HEK293 (cell line): ENCODE measurements around the gene WTAP.
A peak's percentile ranks its signal among the peaks of the same experiment; 100 is the strongest.

Experiments used
- CTCF ChIA-PET: fragments of 350-600 bp; formaldehyde crosslinking; extraction: SDS; loops from one replicate; lab custom pipeline; 2021; ENCODE audit warnings: antibody characterized with exemption; lab: Yijun Ruan, JAX
- POLR2A ChIA-PET: fragments of 300-600 bp; formaldehyde crosslinking; extraction: SDS; loops from one replicate; lab custom pipeline; 2020; ENCODE audit warnings: antibody characterized with exemption, inconsistent platforms; lab: Yijun Ruan, JAX
- H3K27ac ChIP-seq: fragments of 200-500 bp; sonication (Bioruptor generic); 2 replicates; pipeline ENCODE4 v1.5.1; 2014; ENCODE audit warnings: low read depth, low read length, control low read depth, inconsistent platforms; ENCODE audit errors: extremely low read depth
- H3K36me3 ChIP-seq, 2 experiments: fragments of 200-500 bp in 1 of 2; sonication (Bioruptor generic) in 1 of 2; 1 replicate in 1 of 2; 2 replicates in 1 of 2; pipeline ENCODE4 v1.5.1; 2014 to 2017; ENCODE audit warnings: inconsistent platforms in 2 of 2, low read length in 2 of 2; ENCODE audit not compliant: control insufficient read depth in 2 of 2, insufficient read depth in 1 of 2
- H3K4me1 ChIP-seq: fragments of 200-500 bp; sonication (Bioruptor generic); 2 replicates; pipeline ENCODE4 v1.5.1; 2014; ENCODE audit warnings: mild to moderate bottlenecking, low read length, inconsistent platforms; ENCODE audit not compliant: control insufficient read depth, insufficient read depth
- H3K4me3 ChIP-seq: 2 replicates; pipeline ENCODE4 v1.5.1; 2011; ENCODE audit warnings: low read depth, mild to moderate bottlenecking, control low read depth, low read length, moderate library complexity
- H3K9me3 ChIP-seq: fragments of 200-500 bp; sonication (Bioruptor generic); 2 replicates; pipeline ENCODE4 v1.5.1; 2014; ENCODE audit warnings: low read depth, low read length, inconsistent platforms; ENCODE audit not compliant: control insufficient read depth, insufficient read depth
- GFI1B ChIP-seq: fragments of 450-650 bp; formaldehyde crosslinking; IDR thresholded peaks from 2 replicates; pipeline ENCODE4 v1.5.1; 2016; ENCODE audit warnings: missing biosample characterization, missing genetic modification characterization
- MEIS1 ChIP-seq: sonication (generic); formaldehyde crosslinking; IDR thresholded peaks from 2 replicates; pipeline ENCODE4 v1.8.1; 2022; ENCODE audit warnings: missing genetic modification reagents, mild to moderate bottlenecking, borderline replicate concordance
- OSR2 ChIP-seq: fragments of 450-650 bp; formaldehyde crosslinking; IDR thresholded peaks from 2 replicates; pipeline ENCODE4 v1.5.1; 2016; ENCODE audit warnings: missing biosample characterization, missing genetic modification characterization
- PRDM1 ChIP-seq: fragments of 450-650 bp; formaldehyde crosslinking; IDR thresholded peaks from 2 replicates; pipeline ENCODE4; 2016; ENCODE audit warnings: missing biosample characterization, missing genetic modification characterization
- REPIN1 ChIP-seq: fragments of 450-650 bp; formaldehyde crosslinking; IDR thresholded peaks from 2 replicates; pipeline ENCODE4 v1.5.1; 2017; ENCODE audit warnings: missing biosample characterization, missing genetic modification characterization, low read depth
- SALL2 ChIP-seq: fragments of 450-650 bp; formaldehyde crosslinking; IDR thresholded peaks from 2 replicates; pipeline ENCODE4 v1.5.0; 2017; ENCODE audit warnings: missing biosample characterization, mild to moderate bottlenecking, missing genetic modification characterization, borderline replicate concordance
- SETDB1 ChIP-seq: IDR thresholded peaks from one replicate; pipeline ENCODE4 v1.6.1; 2017; ENCODE audit warnings: mild to moderate bottlenecking, low read length, moderate library complexity, mixed read lengths; ENCODE audit not compliant: insufficient read length
- ZBTB21 ChIP-seq: fragments of 450-650 bp; formaldehyde crosslinking; IDR thresholded peaks from 2 replicates; pipeline ENCODE4 v1.5.1; 2017; ENCODE audit warnings: missing biosample characterization, missing genetic modification characterization
- ZNF138 ChIP-seq: fragments of 450-650 bp; formaldehyde crosslinking; IDR thresholded peaks from 2 replicates; pipeline ENCODE4 v1.5.1; 2016; ENCODE audit warnings: missing biosample characterization, missing genetic modification characterization, borderline replicate concordance
- ZNF155 ChIP-seq: fragments of 450-650 bp; formaldehyde crosslinking; IDR thresholded peaks from 2 replicates; pipeline ENCODE4 v1.5.1; 2016; ENCODE audit warnings: missing biosample characterization, missing genetic modification characterization
- ZNF354C ChIP-seq: fragments of 450-650 bp; formaldehyde crosslinking; IDR thresholded peaks from 2 replicates; pipeline ENCODE4 v1.5.1; 2016; ENCODE audit warnings: missing biosample characterization, missing genetic modification characterization, low read depth, borderline replicate concordance
- ZNF473 ChIP-seq: fragments of 450-650 bp; formaldehyde crosslinking; IDR thresholded peaks from 2 replicates; pipeline ENCODE4 v1.5.1; 2017; ENCODE audit warnings: missing biosample characterization, missing genetic modification characterization
- ZNF585B ChIP-seq: fragments of 450-650 bp; formaldehyde crosslinking; IDR thresholded peaks from 2 replicates; pipeline ENCODE4 v1.5.1; 2016; ENCODE audit warnings: missing biosample characterization, missing genetic modification characterization
- ZNF621 ChIP-seq: fragments of 450-650 bp; formaldehyde crosslinking; IDR thresholded peaks from 2 replicates; pipeline ENCODE4 v1.5.1; 2017; ENCODE audit warnings: missing biosample characterization, missing genetic modification characterization
- ZSCAN16 ChIP-seq: fragments of 450-650 bp; formaldehyde crosslinking; IDR thresholded peaks from 2 replicates; pipeline ENCODE4 v1.5.1; 2016; ENCODE audit warnings: missing biosample characterization, missing genetic modification characterization
- ZSCAN30 ChIP-seq: fragments of 450-650 bp; IDR thresholded peaks from 2 replicates; pipeline ENCODE4 v1.5.1; 2018; ENCODE audit warnings: missing biosample characterization, mild to moderate bottlenecking, missing genetic modification characterization, moderate library complexity
- ZXDB ChIP-seq: fragments of 450-650 bp; formaldehyde crosslinking; IDR thresholded peaks from 2 replicates; pipeline ENCODE4 v1.5.1; 2016; ENCODE audit warnings: missing biosample characterization, missing genetic modification characterization
- TF ChIP-seq, protein P1 (sequence below): fragments of 450-650 bp; formaldehyde crosslinking; IDR thresholded peaks from 2 replicates; pipeline ENCODE4 v1.5.1; 2016; ENCODE audit warnings: missing biosample characterization, missing genetic modification characterization
- TF ChIP-seq, protein P2 (sequence below): fragments of 450-650 bp; formaldehyde crosslinking; IDR thresholded peaks from 2 replicates; pipeline ENCODE4 v1.5.1; 2016; ENCODE audit warnings: missing biosample characterization, missing genetic modification characterization
- TF ChIP-seq, protein P3 (sequence below): fragments of 450-650 bp; formaldehyde crosslinking; IDR thresholded peaks from 2 replicates; pipeline ENCODE4 v1.5.1; 2017; ENCODE audit warnings: missing biosample characterization, missing genetic modification characterization
- TF ChIP-seq, protein P4 (sequence below): fragments of 450-650 bp; formaldehyde crosslinking; IDR thresholded peaks from 2 replicates; pipeline ENCODE4 v1.5.0; 2017; ENCODE audit warnings: missing biosample characterization, missing genetic modification characterization, borderline replicate concordance

The WTAP gene

DNA sequence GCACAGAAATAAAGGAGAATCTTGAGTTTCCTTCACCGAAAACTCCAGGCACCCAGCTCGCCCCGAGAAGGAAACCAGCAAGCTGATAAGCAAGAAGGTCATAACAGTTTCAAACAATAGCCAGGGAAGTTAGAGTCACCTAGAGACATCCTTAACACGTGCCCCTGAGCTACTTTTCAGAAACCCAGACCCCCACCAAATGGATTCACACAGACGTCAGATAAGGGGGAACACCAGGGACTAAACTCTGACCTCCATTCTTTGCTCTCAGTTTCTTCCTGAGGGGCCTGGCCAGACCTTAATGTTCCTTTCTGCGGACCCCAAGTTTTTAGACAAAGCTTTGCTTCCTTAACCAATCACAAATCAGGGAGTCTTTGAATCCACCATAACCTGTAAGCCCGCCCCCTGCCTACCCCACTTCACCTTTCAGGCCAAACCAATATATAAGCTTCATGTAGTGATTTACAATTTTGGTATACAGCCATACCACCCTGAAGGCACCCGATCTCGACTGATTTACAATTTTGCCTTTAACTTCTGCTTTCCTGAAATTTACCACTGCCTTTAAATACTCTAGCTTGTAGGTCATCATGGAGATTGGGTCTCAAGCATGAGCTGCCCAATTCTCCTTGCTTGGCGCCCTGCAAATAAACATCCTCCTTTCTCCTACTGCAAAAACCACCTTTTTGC lies 46.0 kb upstream of the WTAP start:
- no peak for TF ChIP-seq SALL2 (tag by site-specific recombination)
- no peak for TF ChIP-seq MEIS1
- no peak for TF ChIP-seq ZXDB (tag by site-specific recombination)
- TF ChIP-seq ZBTB21, result no peak
- no peak for TF ChIP-seq ZNF155 (tag by site-specific recombination)
- no peak for TF ChIP-seq ZSCAN30 (tag by site-specific recombination)
- no peak for TF ChIP-seq ZNF138 (tag by site-specific recombination)
- TF ChIP-seq ZSCAN16 (tag by site-specific recombination), result no peak
- TF ChIP-seq ZNF473, result no peak
- TF ChIP-seq, protein P1, sequence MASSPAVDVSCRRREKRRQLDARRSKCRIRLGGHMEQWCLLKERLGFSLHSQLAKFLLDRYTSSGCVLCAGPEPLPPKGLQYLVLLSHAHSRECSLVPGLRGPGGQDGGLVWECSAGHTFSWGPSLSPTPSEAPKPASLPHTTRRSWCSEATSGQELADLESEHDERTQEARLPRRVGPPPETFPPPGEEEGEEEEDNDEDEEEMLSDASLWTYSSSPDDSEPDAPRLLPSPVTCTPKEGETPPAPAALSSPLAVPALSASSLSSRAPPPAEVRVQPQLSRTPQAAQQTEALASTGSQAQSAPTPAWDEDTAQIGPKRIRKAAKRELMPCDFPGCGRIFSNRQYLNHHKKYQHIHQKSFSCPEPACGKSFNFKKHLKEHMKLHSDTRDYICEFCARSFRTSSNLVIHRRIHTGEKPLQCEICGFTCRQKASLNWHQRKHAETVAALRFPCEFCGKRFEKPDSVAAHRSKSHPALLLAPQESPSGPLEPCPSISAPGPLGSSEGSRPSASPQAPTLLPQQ (tag by site-specific recombination), result no peak
- TF ChIP-seq OSR2 (tag by site-specific recombination), result no peak
- TF ChIP-seq SETDB1, result no peak
- TF ChIP-seq, protein P2, sequence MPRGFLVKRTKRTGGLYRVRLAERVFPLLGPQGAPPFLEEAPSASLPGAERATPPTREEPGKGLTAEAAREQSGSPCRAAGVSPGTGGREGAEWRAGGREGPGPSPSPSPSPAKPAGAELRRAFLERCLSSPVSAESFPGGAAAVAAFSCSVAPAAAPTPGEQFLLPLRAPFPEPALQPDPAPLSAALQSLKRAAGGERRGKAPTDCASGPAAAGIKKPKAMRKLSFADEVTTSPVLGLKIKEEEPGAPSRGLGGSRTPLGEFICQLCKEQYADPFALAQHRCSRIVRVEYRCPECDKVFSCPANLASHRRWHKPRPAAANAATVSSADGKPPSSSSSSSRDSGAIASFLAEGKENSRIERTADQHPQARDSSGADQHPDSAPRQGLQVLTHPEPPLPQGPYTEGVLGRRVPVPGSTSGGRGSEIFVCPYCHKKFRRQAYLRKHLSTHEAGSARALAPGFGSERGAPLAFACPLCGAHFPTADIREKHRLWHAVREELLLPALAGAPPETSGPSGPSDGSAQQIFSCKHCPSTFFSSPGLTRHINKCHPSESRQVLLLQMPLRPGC, result no peak
- no peak overlapping the region for H3K4me3 ChIP-seq
- no peaks in the 10 kb centered on the region for H3K4me1 ChIP-seq
- H3K9me3 ChIP-seq, result no peaks in the 10 kb centered on the region
- H3K27ac ChIP-seq, result no peak overlapping the region
- ChIA-PET CTCF (interaction anchor here (0.6 to 1.9 kb wide), 4 partner anchors 10 to 397 kb away, joined by 3 to 12 read pairs (median 3); partner anchors contain the start of gene SOD2), POLR2A (interaction anchor here (1.5 to 1.9 kb wide), 2 partner anchors 46 to 109 kb away, joined by 4 to 5 read pairs; partner anchors contain the start of genes MRPL18, TCP1 and WTAP)
- H3K36me3 ChIP-seq, result peaks cover 33 to 91% of the 10 kb centered on the region in 2 experiments

DNA sequence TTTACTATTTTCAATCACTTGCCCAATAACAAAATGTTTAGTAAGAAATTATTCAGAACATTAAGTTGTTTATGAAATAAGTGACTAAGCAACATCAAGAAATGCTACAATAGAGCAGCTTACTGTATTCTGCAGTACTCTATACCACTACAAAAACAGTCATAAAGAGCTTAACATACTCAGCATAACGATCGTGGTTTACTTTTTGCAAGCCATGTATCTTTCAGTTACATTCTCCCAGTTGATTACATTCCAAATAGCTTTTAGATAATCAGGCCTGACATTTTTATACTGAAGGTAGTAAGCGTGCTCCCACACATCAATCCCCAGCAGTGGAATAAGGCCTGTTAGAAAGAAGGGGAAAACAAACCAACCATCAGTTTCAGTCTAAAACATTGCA lies 45.0 kb upstream of the WTAP start:
- POLR2A ChIA-PET, result interaction anchor here (0.6 to 1.9 kb wide), 3 partner anchors 11 to 108 kb away, joined by 4 read pairs; partner anchors contain the start of genes MRPL18, SOD2 and TCP1
- Histone ChIP-seq H3K4me3 (no peak overlapping the region), H3K36me3 (peaks cover 43 to 94% of the 10 kb centered on the region in 2 experiments), H3K9me3 (no peaks in the 10 kb centered on the region), H3K4me1 (no peaks in the 10 kb centered on the region), H3K27ac (no peak overlapping the region)
- TF ChIP-seq ZNF621, result no peak
- TF ChIP-seq ZNF585B (tag by site-specific recombination), result no peak
- TF ChIP-seq, protein P3, sequence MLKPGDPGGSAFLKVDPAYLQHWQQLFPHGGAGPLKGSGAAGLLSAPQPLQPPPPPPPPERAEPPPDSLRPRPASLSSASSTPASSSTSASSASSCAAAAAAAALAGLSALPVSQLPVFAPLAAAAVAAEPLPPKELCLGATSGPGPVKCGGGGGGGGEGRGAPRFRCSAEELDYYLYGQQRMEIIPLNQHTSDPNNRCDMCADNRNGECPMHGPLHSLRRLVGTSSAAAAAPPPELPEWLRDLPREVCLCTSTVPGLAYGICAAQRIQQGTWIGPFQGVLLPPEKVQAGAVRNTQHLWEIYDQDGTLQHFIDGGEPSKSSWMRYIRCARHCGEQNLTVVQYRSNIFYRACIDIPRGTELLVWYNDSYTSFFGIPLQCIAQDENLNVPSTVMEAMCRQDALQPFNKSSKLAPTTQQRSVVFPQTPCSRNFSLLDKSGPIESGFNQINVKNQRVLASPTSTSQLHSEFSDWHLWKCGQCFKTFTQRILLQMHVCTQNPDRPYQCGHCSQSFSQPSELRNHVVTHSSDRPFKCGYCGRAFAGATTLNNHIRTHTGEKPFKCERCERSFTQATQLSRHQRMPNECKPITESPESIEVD (tag by site-specific recombination), result 0 out of 2 replicates have a peak, but pooled peaks have one; percentile 16
- CTCF ChIA-PET, result interaction anchor here (0.6 to 2.7 kb wide), 4 partner anchors 9 to 504 kb away, joined by 3 to 12 read pairs (median 7); partner anchors contain the start of gene SOD2

DNA sequence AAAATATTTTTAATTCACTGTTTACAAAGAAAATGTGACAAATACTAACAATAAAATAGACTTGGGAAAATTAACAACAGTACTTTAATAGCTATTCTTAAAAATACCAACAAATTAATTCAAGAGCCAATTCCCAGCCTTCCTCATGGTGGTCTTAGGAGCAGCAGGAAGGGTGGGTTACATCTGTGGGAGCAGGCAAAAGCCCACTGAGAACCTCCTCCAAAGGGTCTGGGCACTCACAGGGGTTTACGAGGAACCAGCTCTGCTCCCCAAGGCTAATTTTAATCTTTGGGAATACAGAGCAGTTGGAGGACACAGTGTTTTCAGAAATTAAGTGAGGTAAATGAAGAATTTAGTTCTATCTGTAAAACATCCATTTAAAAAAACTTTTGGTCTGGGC lies 44.5 kb upstream of the WTAP start:
- ChIA-PET POLR2A (interaction anchor here (1.4 to 1.9 kb wide), 2 partner anchors 10 to 107 kb away, joined by 4 read pairs; partner anchors contain the start of genes MRPL18, SOD2 and TCP1), CTCF (interaction anchor here (0.5 to 2.7 kb wide), 4 partner anchors 9 to 504 kb away, joined by 3 to 12 read pairs (median 7); partner anchors contain the start of gene SOD2)
- no peaks in the 10 kb centered on the region for H3K9me3 ChIP-seq
- H3K4me3 ChIP-seq, result no peak overlapping the region
- peaks cover 48 to 94% of the 10 kb centered on the region in 2 experiments for H3K36me3 ChIP-seq
- H3K4me1 ChIP-seq, result no peaks in the 10 kb centered on the region
- H3K27ac ChIP-seq, result no peak overlapping the region
- TF ChIP-seq REPIN1 (tag by site-specific recombination) (no peak), OSR2 (tag by site-specific recombination) (no peak), GFI1B (tag by site-specific recombination) (no peak), ZNF354C (no peak), PRDM1 (tag by site-specific recombination) (no peak)
- TF ChIP-seq, protein P3 (tag by site-specific recombination), result no peak
- TF ChIP-seq, protein P4, sequence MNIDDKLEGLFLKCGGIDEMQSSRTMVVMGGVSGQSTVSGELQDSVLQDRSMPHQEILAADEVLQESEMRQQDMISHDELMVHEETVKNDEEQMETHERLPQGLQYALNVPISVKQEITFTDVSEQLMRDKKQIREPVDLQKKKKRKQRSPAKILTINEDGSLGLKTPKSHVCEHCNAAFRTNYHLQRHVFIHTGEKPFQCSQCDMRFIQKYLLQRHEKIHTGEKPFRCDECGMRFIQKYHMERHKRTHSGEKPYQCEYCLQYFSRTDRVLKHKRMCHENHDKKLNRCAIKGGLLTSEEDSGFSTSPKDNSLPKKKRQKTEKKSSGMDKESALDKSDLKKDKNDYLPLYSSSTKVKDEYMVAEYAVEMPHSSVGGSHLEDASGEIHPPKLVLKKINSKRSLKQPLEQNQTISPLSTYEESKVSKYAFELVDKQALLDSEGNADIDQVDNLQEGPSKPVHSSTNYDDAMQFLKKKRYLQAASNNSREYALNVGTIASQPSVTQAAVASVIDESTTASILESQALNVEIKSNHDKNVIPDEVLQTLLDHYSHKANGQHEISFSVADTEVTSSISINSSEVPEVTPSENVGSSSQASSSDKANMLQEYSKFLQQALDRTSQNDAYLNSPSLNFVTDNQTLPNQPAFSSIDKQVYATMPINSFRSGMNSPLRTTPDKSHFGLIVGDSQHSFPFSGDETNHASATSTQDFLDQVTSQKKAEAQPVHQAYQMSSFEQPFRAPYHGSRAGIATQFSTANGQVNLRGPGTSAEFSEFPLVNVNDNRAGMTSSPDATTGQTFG (tag by site-specific recombination), result no peak
